Activated CD4-positive, alpha-beta T cell treated with anti-CD3 and anti-CD28 coated beads, Interleukin-2, amount 50 U/mL, for 1 hour (primary cell): ENCODE measurements around the gene KRT75.
"Not testable (repeated sequence)": the region's sequence is repeated elsewhere in the genome, so short reads cannot be mapped to it uniquely, and the experiment has no call there.

Source experiments
- DNase-seq: peaks from one replicate; pipeline ENCODE4 v3.0.0-alpha.2; 2020

KRT75 gene

DNA sequence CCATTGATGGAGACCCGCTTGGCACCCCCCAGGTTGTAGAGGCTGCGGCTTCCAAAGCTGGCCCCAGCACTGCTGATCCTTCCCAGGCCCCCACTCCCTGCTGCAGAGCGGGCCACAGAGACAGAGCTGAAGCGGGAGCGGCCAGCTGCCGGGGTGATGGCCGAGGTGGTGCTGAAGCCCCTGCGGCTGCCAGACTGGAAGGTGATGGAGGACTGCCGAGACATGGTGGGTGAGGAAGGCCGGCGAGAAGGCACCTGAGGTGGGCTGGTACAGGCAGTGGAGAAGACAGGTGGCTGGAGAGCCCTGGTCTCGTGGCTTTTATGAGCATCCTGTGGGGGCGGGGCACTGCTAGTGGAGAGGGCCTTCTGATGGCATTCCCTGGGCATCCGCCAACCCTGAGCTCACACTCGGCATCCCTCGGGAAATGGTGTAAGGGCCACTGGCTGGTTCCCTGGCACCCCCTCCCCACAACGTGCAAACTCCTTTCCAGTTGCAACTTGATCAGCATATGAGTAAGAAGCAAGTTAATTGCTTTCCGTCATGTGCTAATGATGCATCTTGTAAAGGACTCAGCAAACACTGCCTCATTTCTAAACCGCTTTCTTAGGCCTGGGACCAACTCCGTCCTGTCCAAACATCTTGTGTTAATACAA, at the start of gene KRT75:
Gene KRT75, minus strand, starts transcription at position 291 of the 653 bp plus-strand sequence. Its CDS starts 67 bp downstream, at position 224.
- no peak for DNase-seq

DNA sequence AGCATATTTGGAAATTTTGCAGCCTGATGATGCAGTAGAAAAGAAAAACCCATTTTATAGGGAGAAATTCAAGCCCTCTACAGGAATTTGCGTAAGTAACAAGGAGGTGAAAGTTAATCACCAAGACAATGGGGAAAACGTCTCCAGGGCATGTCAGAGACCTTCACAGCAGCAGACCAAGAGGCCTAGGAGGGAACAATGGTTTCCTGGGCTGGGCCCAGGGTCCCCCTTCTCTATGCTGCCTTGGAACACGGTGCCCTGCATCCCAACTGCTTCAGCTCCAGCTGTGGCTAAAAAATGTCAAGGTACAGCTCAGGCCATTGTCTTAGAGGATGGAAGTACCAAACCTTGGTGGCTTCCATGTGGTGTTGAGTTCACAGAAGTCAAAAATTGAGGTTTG, 45.9 kb upstream of the KRT75 start:
- DNase-seq, result no peak

DNA sequence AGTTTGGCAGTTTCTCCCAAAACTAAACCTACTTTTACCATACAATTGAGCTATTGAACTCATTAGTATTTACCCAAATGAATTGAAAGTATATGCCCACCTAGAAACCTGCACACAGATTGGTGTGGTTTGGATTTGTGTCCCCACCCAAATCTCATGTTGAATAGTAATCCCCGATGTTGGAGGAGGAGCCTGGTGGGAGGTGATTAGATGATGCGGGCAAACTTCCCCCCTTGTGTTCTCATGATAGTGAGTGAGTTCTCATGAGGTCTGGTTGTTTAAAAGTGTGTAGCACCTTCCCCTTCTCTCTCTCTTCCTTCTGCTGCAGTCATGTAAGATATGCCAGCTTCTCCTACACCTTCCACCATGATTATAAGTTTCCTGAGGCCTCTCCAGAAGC, 43.5 kb upstream of the KRT75 start:
- no peak for DNase-seq

DNA sequence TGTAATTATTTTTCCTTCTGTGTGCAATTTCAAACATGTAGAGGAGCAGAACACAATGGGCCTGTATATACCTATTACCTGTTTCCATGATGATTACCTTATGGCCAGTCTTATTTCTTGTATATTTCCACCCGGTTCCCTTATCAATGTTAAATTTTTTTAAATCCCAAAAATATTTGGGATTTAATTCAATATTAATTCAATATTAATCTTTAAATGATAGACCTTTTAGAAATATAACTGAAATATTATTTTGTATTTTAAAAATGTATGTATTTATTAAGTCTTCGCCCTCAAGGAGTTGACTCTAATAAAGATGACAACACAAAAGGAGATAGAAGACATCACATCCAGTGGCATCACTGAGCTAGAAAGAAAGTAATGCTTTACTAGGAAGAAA, 40.0 kb upstream of the KRT75 start:
- no peak for DNase-seq

DNA sequence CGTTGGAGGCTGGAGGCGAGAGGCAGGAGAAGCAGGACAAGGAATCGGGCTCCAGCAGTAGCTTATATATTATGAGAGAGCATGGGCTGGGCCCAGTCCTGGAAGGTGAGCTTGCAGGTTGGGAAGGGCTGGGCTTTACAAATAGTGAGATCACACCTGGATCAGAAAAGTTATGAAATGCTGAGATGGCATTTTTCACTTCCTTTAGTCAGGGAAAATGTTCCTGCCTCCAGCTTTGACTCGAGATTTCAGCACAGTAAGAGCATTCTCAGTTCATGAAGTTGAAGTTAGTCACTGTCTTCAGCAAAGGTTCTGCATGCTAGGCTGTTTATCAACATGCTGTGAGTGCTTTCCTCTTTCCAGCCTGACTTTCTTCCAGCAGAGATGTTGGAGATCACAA, 39.6 kb upstream of the KRT75 start, which contains the start of gene KRT6C:
Gene KRT6C, minus strand, starts transcription at position 38 of the 400 bp plus-strand sequence. CDS start 68 bp downstream, outside the sequence.
- no peak for DNase-seq

DNA sequence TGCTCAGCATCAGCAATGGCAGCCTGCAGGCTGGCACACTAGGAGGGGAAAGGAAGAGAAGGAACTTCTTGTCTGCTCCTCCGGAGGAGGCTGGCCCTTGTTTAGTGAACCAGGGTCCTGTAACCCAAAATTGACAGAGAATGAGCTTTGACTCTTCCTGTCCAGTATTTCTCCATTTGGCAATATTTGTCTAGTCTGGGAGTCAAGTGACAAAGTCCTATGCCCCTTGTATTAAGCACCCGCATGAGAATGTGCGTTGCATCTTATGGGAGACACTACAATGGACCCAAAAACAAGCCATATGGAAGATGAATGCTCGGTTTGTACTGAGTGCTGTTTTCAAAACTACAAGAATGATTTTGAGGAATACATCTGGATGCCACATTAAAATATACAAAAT, 35.7 kb upstream of the KRT75 start:
- no peak for DNase-seq

DNA sequence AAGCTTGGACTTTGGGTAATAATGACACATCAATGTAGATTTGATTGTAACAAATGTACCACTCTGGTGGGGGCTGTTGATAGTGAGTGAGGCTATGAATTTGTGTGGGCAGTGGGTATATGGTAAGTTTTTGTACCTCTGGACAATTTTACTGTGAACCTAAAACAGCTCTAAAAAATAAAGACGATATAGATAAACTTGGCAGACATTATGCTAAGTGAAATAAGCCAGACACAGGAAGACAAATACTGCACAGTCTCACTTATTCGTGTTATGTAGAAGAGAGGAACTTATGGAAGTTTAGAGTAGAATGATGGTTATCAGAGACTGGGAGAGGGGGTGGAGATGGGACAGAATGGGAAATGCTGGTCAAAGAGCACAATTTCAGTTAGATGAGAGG, 30.7 kb upstream of the KRT75 start:
- no peak for DNase-seq

DNA sequence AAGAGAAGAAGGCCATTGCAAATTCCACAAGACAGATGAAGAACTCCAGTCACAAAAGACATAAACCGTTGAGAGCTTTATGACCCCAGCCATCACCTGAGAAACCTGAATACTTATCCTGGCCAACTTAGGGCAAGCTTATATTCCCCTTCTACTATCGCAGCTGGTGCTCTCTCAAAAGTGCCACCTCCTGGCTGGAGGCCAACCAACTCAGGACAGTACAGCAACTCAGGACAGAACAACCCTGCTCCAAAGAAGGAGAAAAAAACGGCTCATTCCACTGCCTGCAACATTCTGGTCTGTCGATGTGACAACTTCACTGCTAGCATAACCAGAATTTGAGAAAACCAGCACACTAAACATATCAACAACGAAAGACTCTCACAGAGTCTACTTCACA, 27.5 kb upstream of the KRT75 start:
- DNase-seq, result no peak

DNA sequence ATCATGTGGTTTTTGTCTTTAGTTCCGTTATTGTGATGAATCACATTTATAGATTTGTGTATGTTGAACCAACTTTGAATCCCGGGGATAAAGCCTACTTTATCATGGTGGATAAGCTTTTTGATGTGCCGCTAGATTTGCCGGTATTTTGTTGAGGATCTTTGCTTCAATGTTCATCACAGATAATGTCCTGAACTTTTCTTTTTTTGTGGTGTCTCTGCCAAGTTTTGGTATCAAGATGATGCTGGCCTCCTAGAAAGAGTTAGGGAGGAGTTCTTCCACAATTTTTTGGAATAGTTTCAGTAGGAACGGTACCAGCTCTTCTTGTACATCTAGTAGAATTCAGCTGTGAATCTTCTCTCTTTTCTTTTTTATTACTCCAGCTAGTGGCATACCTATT, 24.7 kb upstream of the KRT75 start:
- DNase-seq, result no peak

DNA sequence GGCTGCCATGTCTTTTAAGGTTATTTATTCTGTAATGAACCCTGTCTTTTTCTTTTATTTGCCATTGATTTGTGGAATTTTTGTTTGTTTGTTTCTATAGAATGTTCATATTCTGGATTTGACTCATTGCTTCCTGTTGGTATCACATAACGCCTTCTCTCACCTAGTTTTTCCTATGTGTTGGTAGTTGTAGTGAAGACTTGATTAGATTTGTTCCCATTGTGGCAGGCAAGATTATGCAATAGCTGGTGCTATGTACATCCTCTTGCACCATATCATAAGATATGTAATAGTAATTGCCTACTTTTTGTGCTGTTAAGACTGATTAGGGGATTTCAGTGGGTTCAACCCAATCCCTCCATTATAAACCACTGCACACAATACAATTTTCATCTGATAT, 21.6 kb upstream of the KRT75 start:
- DNase-seq, result no peak

DNA sequence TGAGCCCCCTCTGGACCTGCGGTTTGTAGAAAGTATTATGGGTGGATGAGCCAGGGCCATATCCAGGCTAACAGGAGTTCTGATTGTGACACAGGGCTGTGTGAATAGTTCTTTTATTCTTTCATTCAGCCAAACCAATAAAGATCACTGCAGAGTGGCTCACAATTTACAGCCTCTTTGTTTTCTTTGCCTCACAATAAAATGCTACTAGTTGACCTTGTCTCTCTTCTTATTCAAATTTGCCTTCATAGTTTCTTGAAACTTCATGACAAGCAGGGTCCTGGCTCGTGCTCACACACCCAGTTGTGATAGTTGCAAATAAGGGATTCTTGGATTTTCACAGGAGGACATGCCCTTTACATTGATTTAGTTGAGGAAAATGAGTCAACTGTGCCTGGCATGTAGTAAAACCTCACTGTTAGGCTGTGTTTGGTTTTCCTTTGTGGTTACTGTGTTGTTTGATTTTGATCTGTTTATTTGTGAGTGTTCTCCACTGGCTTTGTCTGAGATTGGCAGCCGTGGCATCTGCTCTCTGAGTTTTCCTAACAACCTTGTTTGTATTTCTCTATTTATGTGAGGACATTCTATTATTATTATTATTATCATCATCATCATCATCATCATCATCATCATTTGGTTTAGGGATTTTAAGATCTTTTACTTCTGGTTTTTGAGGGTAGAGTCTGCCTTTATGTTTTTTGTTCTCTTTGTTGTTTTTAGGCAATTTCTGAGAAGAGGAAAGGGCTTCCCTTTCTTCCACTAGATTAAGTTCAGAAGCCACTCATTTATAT, 20.4 kb upstream of the KRT75 start:
- no peak for DNase-seq

DNA sequence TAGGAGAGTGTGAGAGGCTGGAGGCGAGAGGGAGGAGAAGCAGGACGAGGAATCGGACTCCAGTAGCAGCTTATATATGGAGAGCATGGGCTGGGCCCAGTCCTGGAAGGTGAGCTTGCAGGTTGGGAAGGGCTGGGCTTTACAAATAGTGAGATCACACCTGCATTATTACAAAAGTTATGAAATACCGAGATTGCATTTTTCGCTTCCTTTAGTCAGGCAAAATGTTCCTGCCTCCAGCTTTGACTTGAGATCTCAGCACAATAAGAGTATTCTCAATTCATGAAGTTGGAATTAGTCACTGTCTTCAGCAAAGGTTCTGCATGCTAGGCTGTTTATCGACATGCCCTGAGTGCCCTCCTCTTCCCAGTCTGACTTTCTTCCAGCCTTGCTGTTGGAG, 17.9 kb upstream of the KRT75 start, which contains the start of gene KRT6B:
Gene KRT6B, minus strand, starts transcription at position 46 of the 400 bp plus-strand sequence. CDS start 68 bp downstream, outside the sequence.
- DNase-seq, result no peak

DNA sequence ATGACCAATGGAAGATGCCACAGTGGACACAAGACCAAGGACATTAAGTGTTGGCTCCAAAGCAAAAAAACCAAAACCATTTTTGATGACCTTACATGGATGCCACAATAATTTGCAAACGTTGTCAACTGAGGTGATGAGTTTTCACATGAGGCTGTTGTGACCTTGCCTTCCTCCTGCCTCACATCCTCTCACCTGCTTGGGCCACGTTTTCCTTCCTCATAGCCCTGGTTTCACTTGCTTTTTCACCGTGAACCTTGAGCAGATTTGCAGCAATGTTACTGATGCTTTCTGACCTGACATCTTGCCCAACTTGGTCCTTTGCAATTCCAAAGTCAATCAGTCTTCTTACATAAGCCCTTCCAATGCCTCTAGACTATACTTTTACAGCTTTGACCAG, 14.1 kb upstream of the KRT75 start:
- DNase-seq, result no peak

DNA sequence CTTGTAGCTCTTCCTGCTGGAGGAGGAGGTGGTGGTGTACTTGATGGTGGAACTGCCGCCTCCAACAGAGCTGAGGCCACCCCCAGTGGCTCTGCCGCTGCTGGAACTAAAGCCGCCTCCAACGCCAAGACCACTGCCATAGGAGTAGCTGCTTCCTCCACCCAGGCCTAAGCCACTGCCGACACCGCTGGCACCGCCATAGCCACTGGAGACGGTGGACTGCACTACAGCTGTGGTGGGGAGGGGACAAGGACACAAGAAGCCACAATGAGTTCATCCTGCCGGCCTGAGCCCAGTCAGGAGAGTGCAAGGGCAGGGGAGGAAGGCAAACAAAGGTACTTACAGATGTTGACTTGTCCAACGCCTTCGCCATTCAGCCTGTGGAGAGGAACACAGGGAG, 13.0 kb upstream of the KRT75 start:
- not testable (repeated sequence) for DNase-seq

DNA sequence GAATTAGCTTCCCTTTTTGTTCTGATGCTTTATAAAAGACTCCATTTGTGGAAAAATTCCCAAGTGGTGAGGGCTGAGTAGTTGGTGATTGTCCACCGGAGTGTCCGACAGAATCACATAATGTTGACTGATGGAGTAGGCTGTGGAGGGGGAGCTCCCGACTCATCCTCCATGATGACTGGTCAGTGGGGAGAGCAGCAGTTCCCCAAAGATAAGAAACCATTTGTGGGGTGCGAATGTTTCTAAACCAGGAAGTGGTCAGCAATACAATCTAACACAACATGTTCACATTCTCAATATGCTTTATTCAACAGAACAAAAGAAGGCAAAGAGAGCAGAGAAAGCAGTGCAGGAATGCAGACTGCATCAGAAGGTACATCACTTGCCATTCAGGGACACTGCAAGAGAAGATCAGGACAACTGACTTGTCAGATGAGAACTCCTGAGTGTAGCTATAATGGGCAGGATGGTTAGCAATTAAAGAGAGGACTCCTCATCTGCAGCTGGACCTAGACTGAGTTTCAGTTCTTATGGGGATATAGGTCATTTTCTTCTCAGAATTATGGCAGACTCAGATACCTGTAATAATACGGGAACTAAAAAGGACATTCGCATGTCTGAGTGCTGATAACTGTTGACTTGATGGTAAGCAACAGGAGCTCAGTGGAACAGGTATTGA, 12.3 kb upstream of the KRT75 start:
- no peak for DNase-seq

DNA sequence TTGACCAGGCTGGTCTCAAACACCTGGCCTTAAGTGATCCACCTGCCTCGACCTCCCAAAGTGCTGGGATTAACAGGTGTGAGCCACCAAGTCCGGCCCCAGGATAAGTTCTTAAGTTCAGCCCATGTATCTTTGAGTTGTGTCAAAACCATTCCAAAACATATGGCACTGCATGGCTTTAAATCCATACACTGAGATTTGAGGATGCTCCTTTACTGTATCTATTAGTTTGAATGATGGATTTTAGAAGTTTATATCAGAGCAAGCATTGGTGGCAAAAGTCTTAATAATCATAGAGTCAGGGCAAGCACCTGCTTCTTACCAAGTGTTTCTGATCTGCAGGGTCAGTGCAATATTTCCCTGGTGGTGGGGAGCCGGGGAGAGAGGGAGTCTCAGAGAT, 11.7 kb upstream of the KRT75 start:
- DNase-seq, result no peak

DNA sequence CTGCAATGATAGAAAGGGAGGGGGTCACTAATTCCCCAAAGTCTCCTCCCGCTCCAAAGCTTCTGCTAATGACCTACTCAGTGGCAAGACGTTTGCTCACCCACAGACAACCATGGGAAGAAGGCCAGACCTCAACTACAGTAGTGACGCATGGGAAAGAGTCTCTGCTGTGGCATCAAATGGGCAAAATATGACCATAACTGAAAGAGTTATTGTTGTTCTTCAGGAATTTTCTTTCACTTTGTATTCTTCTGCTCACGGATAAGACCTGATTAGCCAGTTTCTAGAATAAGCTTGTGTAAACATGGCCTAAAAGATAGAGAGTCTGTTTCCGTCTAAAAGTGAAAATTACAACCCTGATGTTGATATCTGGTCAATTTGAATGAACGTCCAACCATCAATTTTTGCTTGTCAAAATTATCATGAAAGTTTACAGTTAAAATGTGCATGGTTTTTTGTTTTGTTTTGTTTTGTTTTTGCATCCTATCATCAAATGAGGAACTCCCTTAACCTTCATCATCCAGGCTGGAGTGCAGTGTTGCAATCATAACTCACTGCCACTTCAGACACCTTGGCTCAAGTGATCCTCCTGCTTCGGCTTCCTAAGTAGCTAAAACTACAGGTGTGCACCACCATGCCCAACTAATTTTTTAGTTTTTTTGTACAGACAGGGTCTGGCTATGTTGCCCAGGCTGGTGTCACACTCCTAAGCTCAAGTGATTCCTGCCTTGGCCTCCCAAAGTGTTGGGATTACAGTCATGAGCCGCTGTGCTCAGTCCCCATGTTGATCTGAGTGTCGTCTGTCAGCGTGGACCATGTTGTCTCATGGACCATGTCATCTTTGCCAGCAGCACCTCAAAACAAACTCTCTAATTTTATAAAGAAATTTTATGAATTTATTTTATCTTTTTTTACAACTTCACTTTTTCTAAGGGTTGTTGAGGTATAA, 10.8 kb upstream of the KRT75 start:
- DNase-seq, result no peak

DNA sequence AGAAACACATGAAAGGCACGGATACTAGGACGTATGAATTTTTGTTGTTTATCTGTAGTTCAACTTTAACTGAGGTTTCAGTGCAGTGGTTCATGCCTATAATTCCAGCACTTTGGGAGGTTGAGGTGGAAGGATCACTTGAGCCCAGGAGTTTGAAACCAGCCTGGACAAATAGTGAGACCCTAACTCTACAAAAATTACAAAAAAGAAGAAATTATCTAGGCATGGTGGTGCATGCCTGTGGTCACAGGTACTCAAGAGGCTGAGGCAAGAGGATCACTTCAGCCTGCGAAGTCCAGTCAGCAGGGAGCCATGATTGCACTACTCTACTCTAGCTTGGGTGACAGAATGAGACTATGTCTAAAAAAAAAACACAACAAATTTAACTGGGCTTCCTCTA, 9.8 kb upstream of the KRT75 start:
- no peak for DNase-seq

DNA sequence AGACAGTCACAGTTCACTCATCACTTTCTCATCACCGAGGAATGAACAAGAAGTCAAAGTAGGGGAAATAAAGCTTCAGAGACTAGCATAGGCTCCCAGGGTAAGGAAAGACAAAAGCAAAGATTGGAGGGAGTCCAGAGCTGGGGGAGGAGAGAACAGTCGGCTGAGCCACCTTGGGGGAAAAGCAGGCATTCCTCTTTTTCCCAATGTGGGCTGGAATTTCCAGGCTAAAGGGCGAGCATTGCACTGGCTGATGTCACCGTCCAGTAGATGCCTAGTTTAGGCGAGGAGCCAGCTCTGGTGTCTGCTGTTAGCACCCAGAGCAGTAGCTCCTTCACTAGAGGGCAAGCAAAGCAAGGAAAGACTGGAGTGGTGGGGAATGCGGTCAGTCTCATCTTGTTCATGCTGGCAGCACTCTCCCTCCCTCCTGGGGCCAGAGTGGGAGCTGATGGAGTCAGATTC, 8.5 kb upstream of the KRT75 start:
- DNase-seq, result no peak

DNA sequence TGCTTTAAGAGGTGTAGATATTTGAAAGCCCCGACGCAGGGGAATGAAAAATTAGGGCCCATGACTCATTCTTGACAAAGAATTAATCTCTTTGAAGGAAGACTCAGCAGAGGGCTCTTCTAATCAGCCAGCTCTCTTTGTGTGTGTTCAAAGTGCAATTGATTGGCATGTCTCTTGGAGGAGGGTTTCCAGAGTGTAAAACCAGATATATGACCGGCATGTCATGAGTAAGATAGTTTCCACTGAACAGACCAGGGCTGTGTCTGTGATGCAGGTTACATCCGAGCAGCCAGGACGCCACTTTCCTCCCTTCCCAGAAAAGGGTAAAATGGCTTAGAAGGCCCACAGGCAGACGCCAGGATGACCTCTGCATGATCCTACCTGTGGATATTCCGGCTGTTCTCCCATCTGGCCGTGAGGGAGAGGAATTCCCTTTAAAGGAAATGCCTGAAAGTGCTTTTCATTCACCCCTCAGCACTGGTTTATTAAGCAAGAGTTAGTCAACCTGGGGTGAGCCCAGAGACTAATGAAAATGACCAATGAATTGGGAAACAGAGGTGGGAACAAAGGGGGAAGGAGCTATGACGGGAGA, 7.2 kb upstream of the KRT75 start:
- DNase-seq, result no peak

DNA sequence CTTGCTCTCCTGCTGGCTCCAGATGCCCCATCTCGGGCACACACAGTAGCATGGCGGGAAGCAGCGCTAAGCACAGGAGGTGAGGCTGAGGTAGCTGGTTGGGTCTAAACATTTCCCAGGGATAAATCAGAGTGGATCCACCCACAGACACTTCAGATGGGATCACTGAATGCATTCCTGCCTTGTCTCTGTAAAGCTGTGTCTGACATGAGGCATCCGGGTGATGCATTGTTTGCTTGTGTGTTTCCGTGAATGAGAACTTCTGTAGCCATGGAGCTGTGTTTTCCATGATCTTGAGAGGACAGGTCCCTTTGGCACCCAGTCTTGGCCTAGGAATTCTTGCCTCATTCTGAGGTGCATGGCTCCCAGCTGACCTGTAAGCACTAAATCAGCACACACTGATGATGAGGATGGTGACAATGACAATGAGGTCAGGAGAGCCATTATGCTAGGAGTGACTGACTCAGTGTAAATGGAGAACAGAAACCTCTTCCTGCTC, 6.7 kb upstream of the KRT75 start:
- no peak for DNase-seq

DNA sequence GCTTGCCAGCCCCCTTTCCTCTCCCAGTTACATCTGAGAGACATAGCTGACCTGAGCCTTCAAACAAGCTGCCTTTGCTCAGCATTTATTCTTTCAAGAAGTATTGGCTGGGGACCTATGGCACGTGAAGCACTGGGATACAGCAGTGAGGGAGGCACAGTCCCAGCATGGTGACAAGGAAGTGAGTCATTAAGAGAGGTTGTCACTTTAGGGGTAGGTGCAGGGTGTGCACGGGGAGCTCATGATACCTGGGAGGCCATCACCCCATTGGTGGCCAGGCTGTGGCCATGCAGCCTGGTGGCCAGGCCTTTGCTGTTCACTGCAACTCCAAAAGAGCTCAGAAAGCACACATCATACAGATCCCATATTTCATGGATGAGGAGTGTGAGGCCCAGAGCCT, 5.7 kb upstream of the KRT75 start:
- no peak for DNase-seq
